ENCODE measurements around the gene FAM167B.

FAM167B gene

DNA sequence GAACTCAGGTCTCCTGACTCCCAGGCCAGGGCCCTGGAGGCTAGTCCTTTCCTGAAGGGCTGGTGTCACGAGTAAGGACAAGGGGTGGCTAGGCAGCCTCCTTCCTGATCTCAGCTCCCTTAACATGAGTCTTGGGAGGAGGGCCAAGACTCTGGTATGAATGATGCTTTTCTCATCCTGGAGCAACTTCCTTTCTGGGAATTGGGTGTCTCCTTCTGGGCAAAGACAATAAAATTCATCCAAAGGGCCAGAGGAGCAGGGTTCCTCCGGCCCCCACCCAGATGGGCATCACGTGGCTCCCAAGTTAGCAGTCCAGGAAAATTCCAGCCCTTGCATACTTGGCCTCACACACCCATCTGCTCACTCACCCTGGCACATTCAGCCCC is at the start of gene FAM167B:
TSS of gene FAM167B (plus strand) at position 335 of the 386 bp plus-strand sequence. CDS start 200 bp downstream, outside the sequence.
- no peak for DNase-seq

DNA sequence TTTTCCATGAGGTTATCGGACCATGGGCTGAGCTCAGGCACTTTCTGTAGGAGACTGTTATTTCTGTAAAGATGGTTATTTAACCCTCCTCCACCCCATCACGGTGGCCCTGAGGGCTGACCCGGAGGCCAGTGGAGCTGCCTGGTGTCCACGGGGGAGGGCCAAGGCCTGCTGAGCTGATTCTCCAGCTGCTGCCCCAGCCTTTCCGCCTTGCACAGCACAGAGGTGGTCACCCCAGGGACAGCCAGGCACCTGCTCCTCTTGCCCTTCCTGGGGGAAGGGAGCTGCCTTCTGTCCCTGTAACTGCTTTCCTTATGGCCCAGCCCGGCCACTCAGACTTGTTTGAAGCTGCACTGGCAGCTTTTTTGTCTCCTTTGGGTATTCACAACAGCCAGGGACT is 49.2 kb upstream of the FAM167B start:
- no peak for DNase-seq

DNA sequence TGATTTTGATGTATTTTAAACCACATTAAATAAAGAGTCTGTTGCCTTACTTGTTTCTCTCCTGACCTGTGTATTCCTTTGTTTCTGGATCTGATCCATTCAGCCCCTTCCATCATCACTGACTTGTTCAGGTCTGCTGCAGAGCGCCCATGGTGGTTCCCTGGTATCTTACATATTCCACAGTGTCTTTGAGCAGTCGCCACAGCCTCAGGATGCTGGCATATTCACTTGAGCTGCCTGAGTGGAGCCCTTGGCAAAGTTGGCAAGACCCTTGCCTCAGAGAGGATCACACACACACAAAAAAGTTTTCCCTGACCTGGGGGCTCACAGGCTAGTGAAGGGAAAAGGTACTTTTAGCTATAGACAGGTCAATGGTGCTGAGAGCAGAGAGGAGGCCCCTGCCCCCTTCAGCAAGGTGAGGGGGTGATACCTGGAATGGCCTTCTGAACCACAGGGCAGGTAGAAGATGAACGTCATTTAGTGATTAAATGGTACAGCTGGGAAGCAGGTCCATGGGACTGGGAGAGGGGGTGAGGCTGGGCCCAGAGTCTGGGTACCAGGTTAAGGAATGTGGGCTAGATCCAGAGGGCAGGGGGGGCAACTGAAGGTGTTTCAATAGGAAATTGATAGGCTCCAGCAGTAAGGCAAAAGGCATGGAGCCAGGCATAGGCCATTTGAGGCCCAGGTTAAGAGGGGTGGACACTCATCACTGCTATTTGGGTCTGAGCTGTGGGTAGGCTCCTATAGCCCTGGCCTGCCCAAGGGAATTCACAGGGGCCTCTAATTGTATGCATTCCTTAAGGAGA is 48.6 kb upstream of the FAM167B start:
- DNase-seq: no peak

DNA sequence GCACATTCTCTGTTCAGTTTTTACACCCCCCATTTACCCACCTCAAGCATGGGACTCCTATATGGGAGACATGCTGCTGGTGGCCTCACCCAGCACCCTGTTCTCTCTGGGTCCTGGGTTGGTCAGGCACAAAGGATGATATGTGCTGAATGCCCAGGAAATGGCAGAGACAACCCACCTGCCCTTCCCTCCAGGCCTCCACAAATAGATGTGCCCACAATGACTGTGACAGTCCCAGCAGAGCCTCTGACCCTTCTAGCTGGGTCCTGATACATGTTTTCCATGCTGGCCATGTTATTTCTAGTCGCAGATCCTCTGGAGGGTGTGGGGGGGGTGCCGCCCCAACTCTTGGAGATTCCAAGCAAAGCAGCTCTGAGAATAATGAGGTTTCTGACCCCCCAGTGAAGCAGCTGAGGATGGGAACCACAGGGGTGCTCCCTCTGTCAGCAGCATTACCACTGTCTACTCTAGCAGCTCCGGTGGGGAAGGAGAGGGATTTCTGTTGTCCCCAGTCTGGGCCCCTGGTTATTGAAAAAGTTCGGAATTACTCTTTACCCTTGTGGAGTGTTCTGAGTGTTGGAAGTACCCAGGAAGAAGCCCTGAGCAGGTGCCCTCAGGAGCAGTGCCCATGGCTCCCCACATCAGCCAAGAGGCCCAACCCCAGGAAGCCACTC is 47.8 kb upstream of the FAM167B start:
- DNase-seq: no peak

DNA sequence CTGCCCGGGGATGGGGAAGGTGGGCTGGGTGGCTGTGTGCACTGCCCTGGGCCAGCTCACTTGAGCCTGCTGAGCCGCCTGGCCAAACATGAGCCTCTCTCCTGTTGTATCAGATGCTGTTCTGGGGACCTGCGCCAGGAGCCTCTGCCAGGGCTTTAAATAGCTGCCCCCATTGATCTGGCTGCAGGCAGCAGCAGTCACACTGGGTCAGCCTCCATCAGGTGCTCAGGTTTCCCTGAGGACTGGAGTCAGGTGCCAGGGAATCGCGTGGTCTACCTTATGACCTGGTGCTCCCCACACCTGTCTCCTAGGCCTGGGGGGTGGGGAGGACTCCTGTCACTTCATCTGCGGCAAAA is 47.3 kb upstream of the FAM167B start:
- DNase-seq: no peak

DNA sequence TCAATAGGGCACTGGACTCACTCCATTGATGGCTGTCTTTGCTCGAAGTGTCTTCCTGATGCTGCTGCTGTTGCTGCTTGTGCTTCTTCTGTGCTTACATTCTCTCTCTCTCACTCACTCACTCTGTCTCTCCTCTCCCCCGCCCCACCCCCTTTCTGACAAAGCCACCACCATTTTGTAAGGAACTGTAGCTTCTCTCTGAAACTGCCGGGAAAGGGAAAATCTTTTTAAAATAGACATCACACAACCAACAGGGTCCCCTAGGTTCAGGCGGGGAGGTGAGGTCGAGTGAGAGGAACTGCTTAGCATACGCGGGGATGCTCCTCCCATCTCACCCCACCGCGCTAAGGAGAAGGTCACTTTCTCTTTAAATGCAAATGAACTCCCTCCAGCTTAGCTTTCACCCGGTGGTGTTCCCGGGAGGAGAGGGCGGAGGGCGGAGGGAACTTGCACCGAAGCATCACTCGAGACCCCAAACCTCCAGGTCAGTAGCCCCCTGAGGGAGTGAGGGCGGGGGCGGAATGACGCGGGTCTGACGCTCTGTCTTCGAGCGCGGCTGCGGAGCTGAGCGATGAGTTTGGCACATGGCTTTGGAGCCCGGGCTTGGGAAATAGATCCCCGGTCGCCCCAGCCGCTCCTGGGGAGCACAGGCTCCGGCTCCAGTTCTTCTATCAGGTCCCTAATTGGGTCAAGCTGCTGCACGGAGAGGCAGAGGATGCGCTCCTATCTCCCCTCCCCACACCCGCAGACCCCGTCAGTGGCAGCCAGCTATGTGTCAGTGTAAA is 46.6 kb upstream of the FAM167B start, which contains the start of gene CCDC28B:
TSS of gene CCDC28B (plus strand) at position 370 of the 785 bp plus-strand sequence. CDS start 1,341 bp downstream, outside the sequence.
- DNase-seq: peak; percentile 46 to 57

DNA sequence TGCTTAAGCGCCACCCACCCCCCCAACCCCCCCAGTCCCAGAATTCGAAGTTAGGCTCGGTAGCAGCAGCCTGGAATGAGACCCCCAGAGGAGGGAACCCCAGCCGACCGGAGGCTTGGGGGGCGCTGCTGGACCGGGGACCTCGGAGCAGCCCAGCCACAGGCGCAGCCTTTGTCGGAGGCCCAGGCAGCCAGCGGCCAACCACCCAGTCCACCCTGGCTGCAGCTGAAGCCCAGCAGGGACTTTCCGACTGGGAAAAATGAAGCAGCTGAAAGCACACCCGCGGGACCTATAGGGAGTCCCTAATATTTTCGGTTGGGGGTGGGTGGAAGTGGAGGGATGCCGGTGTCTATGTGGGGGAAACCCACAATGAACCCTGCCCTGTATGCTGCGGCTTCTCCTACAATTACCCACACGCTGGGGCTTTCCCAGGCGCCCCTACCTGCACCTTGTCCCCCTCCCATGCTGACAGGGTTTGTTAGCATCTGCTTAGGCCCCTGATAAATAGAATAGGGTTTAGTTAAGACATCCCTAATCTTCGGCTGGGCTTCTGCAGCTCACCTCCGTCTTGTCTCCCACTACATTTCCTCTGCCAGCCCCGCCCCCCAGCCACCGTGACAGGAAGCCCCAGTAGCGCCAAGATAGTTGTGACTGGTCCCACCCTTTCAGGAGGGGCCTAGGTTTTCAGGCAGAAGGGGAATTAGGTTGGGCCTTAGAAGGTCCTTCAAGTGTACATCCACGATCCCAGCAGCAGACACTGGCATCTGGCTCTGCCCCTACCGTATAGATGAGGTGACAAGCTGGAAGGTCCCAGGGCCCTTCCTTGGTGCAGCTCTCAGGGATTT is 45.8 kb upstream of the FAM167B start:
- DNase-seq: peak; percentile 86 to 87

DNA sequence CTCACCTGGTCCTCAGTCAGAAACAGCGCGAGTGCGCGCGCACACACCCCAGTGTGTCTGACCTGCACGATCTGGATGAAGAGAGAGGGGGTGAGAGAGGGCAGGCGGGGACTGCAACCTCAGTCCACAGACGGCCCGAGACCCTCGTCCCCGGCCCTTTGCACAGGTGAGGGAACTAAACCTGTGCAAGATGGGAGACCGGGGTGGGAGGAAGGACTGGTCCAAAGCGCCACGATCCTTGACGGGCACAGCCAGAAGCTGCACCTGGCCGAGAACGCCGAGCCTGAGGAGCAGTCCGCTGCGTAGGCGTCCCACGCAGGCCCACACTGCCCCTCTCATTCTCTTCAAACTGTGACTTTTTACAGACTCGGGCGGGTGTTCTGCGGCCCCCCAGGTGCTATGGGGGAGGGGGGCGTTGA is 42.1 kb upstream of the FAM167B start:
- no peak for DNase-seq

DNA sequence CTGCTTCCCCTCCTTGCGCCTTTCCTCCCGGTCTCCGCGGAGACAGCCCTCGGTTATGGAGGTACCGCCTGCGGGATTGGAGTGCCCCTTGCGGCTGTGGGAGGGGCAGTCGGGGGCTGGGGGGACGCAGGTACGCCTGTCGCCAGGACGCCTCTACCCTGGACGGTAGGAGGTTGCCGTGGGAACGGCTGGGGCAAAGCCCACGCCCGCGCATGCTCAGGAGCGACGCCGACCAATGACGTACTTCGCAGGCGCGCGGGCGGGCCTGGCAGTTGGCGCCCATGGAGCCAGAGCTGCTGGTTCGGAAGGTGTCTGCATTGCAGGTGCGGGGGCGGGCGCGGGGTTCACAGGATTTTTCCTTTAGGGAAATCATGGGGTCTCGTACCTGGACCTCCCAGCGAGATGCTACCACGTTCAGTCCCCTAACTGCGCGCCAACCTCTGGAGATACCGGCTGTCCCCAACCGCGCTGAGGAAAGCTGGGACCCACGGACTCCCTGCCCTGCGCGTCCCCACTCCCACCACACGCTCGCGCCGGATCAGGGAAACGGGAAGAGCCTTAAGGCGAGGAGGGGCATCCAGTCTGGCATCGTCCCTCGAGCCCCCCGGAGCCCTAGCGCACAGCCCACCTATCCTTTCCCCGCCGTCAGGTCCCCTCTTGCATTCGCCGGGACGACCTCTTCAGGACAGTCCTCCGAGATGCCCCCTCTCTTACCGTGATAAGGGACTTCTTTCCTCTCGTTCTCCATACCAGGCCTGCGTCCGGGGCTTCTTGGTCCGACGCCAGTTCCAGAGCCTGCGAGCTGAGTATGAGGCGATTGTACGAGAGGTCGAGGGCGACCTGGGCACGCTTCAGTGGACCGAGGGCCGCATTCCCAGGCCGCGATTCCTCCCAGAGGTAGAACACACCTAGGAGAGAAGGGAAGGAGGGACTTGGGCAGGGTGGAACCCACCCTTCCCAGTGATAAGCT is 41.3 kb upstream of the FAM167B start, which contains the start of gene IQCC:
TSS of gene IQCC (plus strand) at position 271 of the 970 bp plus-strand sequence. CDS start at position 282, 11 bp downstream.
- DNase-seq: peak; percentile 85 to 89

DNA sequence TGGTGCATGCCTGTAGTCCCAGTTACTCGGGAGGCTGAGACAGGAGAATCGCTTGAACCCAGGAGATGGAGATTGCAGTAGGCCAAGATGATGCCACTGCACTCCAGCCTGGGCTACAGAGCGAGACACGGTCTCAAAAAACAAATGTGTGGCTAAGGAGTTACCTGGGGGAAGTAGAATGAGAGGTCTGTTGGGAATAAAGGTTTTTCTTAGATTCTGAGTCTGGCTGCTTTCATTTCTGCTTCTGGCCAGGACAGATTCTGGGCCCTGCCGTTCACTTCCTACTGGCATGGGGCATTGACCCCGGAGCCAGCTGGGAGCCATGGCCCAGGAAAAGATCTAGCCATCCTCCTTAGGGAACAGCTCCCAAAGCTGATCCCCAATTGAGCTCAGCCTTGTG is 38.6 kb upstream of the FAM167B start:
- no peak for DNase-seq

DNA sequence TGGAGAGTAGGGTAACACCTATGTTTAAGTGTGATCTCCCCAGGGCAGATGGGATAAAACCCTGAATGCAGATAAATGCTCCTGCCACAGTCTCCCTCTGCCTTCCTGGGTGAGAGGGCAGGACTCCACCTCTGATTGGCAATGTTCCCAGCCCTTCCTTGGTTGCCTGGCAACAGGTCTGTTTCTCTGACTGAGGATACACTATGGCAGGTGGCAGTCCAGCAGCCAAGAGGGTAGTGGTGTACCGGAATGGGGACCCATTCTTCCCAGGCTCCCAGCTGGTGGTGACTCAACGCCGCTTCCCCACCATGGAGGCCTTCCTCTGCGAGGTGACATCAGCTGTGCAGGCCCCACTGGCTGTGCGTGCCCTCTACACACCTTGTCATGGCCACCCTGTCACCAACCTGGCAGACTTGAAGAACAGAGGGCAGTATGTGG is 38.1 kb upstream of the FAM167B start, which contains the start of gene DCDC2B:
TSS of gene DCDC2B (plus strand) at position 199 of the 438 bp plus-strand sequence. CDS start at position 204, 5 bp downstream.
- DNase-seq: no peak

DNA sequence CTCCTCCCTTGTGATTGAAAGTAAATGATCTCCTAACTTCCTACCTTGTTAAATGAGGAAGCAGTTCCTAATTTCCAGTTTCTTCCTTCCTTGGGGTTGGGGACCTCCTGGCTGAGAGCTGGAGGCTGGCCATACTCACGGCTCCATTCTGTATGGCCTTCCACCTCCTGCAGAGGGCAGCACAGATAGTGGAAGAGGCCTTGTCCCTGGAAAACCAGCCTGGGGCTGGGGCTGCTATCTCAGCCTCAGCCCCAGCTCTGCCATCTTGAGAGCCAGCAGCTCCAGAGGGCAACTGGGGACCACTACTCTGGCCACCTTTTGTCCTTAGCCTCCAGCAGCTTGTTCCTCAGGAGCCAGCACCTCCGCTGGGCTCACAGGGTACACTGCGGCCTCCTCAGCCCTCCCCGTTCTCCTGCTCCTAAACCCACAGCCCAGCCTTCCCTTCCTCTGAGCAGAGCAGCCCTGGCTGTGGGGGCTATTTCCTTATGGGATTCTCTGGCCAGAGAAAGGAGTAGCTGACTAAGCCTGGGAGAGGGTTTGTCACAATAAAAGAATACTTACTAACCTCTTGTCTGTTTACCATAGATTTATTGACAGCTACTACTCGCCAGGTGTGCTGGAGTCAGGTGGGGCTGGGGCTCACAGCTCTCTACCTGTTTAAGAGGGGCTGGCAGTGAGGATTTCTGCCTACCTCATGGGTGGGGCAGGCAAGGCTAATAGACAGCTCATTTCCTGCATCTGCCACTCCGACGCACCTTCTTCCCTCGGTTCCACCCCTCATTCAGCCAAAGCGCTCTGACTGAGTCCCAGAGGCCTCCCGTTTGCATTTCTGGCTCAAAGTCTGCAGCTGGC is 31.2 kb upstream of the FAM167B start:
- DNase-seq: peak; percentile 63 to 74

DNA sequence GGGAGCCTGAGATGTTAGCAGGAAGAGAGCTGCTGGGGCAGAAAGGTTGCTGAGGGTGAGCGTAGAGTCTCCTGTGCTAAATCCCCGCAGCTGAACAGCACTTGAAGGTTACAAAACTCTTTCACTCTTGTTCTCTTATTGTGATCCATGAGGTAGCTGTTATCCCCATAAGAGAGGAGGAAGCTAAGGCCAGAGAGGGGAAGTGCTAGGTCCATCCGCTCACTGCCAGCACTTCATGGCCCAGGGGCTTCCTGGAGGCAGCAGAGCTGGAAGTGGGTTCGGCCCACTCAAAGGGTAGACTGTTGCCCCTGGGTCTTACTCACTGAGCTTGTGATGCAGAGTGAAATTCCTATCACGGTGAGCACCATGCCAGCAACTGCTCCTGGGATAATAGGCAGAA is 30.5 kb upstream of the FAM167B start:
- no peak for DNase-seq

DNA sequence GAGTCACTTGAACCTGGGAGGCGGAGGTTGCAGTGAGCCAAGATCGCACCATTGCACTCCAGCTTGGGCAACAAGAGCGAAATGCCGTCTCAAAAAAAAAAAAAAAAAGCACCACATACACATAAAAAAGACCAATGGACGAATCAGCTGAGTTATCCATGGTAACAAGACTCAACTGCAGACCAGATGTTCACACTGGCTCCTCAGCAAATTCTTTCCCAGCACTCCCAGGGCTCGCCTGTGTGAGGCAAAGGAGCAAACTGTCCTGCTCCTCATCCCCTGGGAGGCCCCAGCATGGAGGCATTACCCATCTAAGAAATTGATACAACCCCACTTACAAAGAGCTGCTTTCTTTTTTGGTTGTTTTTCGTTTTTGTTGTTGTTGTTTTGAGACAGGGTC is 28.0 kb upstream of the FAM167B start:
- DNase-seq: no peak

DNA sequence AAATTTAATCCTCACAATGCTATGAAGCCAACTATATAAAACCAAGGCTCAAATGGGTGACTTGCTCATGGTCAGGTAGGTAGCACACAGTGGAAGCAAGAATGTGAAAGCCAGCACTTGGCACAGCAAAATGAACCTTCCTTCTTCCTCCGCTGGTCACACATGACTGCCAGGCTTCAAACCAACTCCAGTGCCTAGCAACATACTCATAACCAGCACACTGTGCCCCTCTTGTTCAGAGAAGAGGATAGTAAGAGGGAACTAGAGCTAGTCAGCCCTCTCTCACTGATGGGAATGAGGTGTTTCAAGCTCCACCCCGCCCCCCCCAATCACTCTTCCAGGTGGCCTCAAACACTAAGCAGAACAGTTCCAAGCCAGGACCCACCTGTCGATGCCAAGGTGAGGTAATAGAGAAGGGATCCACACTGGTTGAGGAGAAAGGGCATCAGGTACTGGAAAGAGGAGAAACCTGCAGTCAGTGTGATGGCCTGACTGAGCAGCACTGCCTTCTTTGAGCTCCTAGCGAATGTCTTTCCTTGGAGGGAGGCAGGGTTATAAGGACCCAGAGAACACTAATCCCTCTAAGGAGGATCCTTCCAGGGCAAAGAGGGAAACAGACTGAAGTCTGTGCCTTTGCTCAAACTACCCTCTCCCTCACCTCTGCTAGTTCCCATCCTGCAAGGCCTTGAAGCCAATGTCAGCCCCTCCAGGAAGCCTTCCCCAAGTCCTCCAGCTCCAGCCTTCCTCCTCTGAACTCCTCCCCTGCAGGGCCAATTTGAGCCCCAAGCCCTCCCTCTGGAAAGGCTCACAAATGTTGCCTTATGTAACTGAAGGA is 26.1 kb upstream of the FAM167B start:
- no peak for DNase-seq

DNA sequence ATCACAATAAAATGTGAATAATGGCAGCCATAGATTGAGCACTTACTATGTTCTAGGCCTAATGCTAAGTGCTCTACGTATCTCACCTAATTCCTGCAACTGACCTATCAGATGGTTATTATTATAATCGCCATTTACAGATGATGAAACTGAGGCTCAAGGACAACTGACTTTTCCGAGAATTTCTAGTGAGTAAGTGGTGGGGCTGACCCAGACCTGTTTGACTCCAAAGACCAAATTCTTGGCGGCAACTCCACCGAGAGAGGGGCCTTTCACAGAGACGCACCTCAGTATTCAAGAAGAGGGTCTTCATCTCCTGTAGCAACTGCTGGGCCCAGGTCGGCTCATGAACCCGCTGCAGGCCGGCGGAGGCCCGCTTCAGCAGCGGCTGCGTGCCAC is 25.4 kb upstream of the FAM167B start:
- no peak for DNase-seq

DNA sequence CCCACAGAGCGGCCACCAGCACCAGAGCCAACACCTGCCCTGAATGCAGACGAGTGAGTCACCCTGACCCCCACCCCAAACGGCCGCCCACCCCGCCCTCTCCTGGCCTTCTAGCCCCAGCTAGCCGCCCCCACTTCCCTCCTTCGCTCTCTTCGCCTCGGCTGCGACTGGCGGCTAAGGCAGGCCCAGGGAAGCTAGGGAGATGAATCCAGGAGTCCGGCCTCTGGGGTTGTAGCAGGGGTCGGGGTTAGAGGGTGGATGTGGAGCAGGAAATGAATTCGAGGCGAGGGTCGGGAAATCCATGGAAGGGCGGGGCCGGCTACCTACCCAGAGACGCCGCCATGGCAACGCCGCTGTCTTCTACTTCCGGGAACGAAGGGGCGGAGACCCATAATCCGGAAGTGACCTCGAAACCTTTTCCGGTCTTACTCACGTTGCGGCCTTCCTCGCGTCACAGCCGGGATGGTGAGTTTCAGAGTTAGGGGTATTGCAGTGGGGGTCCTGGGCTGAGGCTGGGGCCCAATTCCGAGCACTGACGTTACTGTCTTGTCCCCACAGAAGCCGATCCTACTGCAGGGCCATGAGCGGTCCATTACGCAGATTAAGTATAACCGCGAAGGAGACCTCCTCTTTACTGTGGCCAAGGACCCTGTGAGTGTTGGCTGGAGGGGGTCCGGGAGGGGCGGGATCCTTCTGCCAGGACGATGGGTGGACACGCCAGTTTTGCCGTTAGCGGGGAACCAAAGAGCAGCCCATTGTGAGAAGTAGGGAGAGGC is 24.9 kb upstream of the FAM167B start, which contains the start of the genes EIF3I and TMEM234:
TSS of gene EIF3I (plus strand) at position 428 of the 776 bp plus-strand sequence. CDS start at position 463, 35 bp downstream.
TSS of gene TMEM234 (minus strand) at position 374 of the 776 bp plus-strand sequence. CDS start at position 343, 31 bp downstream.
- DNase-seq: peak; percentile 91 to 95

DNA sequence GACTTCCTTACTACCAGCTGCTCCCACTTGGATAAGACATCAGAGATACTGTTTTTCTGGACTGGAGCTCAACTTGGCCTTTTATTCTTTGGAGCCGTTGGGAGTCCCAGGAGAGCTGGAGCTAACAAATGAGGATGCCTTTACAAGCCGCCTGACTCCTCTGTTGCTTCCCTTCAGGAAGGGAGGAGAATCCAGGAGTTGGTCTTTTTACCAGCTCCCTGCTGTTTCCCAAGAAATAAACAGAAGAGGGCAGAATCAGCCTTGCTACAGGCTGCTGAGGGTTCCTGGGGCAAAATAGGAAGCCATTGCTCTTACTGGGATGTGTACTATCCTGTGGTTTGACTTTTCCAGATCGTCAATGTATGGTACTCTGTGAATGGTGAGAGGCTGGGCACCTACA is 23.3 kb upstream of the FAM167B start:
- DNase-seq: no peak
